Stimulated activated memory B cell treated with anti-CD40 and anti-IgM and Interleukin-4, amounts not matched to agents 10 μg/mL and 1 μg/mL and 100 μg/mL, for 72 hours (primary cell): Measurements from ENCODE around the gene CPAMD8.

Experiments used
- ATAC-seq: fragments of 150-1000 bp; cut with Tn5 transposase; 2 replicates; pipeline ENCODE4 v1.10.0; 2021
- H3K27ac Mint-ChIP-seq: one replicate; pipeline ENCODE4 v1.8.0; 2022; ENCODE audit warnings: mild to moderate bottlenecking, mixed read lengths
- H3K27me3 Mint-ChIP-seq: one replicate; pipeline ENCODE4 v1.8.0; 2022; ENCODE audit warnings: mixed read lengths
- H3K36me3 Mint-ChIP-seq: one replicate; pipeline ENCODE4 v1.8.0; 2022; ENCODE audit warnings: mixed read lengths
- H3K4me1 Mint-ChIP-seq: one replicate; pipeline ENCODE4 v1.8.0; 2022; ENCODE audit warnings: mixed read lengths
- H3K4me3 Mint-ChIP-seq: one replicate; pipeline ENCODE4 v1.8.0; 2022; ENCODE audit warnings: mild to moderate bottlenecking, moderate library complexity, mixed read lengths
- H3K9me3 Mint-ChIP-seq: one replicate; pipeline ENCODE4 v1.8.0; 2022; ENCODE audit warnings: mixed read lengths

CPAMD8 gene

GRCh38 chr19:17026706-17027534 lies at the start of gene CPAMD8:
Gene CPAMD8 (minus strand): TSS chr19:17026810. CDS start chr19:17026642, 168 bp downstream.
- H3K4me1 Mint-ChIP-seq: peaks cover 18% of the 10 kb centered on the region
- H3K27ac Mint-ChIP-seq: no peak within 1 kb of the TSS
- peaks cover 86% of the 10 kb centered on the region for H3K27me3 Mint-ChIP-seq

GRCh38 chr19:17075864-17076542 lies 49.4 kb upstream of the CPAMD8 start:
- Mint-ChIP-seq H3K4me1 (peaks cover 70% of the 10 kb centered on the region), H3K27me3 (no peaks in the 10 kb centered on the region), H3K27ac (peak overlapping the region; percentile 88), H3K4me3 (peak overlapping the region; percentile 98), H3K9me3 (no peaks in the 10 kb centered on the region), H3K36me3 (peaks cover 20% of the 10 kb centered on the region)
- peak; percentile 1 for ATAC-seq

More at GRCh38 chr19:17026706-17027534, at the start of gene CPAMD8:
- Mint-ChIP-seq H3K4me3 (peak within 1 kb of the TSS; percentile 72), H3K36me3 (peaks cover 20% of the 10 kb centered on the region), H3K9me3 (peaks cover 13% of the 10 kb centered on the region)
- peak; percentile 50 for ATAC-seq

- H3K27ac Mint-ChIP-seq: peak within 1 kb of the TSS; percentile 88
- H3K27me3 Mint-ChIP-seq: no peaks in the 10 kb centered on the region
- no peaks in the 10 kb centered on the region for H3K9me3 Mint-ChIP-seq
- peak within 1 kb of the TSS; percentile 98 for H3K4me3 Mint-ChIP-seq
- peaks cover 73% of the 10 kb centered on the region for H3K4me1 Mint-ChIP-seq
- H3K36me3 Mint-ChIP-seq: peaks cover 27% of the 10 kb centered on the region
- peak; percentile 94 for ATAC-seq
Measured at GRCh38 chr19:17075035-17075863, 48.6 kb upstream of the CPAMD8 start, which contains the start of the genes HAUS8 and MYO9B. Gene HAUS8 (minus strand): TSS chr19:17075452. CDS start chr19:17075422, 30 bp downstream. Gene MYO9B (plus strand): TSS chr19:17075777. CDS start chr19:17101718, 25,941 bp downstream.

- peaks cover 33% of the 10 kb centered on the region for H3K36me3 Mint-ChIP-seq
- H3K4me1 Mint-ChIP-seq: peaks cover 73% of the 10 kb centered on the region
- no peaks in the 10 kb centered on the region for H3K27me3 Mint-ChIP-seq
- peak overlapping the region; percentile 98 for H3K4me3 Mint-ChIP-seq
- peak; percentile 1 for ATAC-seq
- H3K27ac Mint-ChIP-seq: peak overlapping the region; percentile 88
- H3K9me3 Mint-ChIP-seq: no peaks in the 10 kb centered on the region
Measured at GRCh38 chr19:17074634-17075034, 48.0 kb upstream of the CPAMD8 start.

- peaks cover 73% of the 10 kb centered on the region for H3K4me1 Mint-ChIP-seq
- no peaks in the 10 kb centered on the region for H3K9me3 Mint-ChIP-seq
- peaks cover 39% of the 10 kb centered on the region for H3K36me3 Mint-ChIP-seq
- H3K4me3 Mint-ChIP-seq: peak overlapping the region; percentile 98
- ATAC-seq: peak; percentile 21
- peak overlapping the region; percentile 88 for H3K27ac Mint-ChIP-seq
- H3K27me3 Mint-ChIP-seq: no peaks in the 10 kb centered on the region
Measured at GRCh38 chr19:17073869-17074633, 47.4 kb upstream of the CPAMD8 start.

GRCh38 chr19:17070912-17071311 lies 44.3 kb upstream of the CPAMD8 start:
- peaks cover 68% of the 10 kb centered on the region for H3K4me1 Mint-ChIP-seq
- peak overlapping the region; percentile 11 for H3K27ac Mint-ChIP-seq
- peaks cover 54% of the 10 kb centered on the region for H3K36me3 Mint-ChIP-seq
- no peaks in the 10 kb centered on the region for H3K9me3 Mint-ChIP-seq
- ATAC-seq: no peak
- H3K4me3 Mint-ChIP-seq: no peak overlapping the region
- no peaks in the 10 kb centered on the region for H3K27me3 Mint-ChIP-seq

GRCh38 chr19:17070421-17070820 lies 43.8 kb upstream of the CPAMD8 start:
- no peaks in the 10 kb centered on the region for H3K27me3 Mint-ChIP-seq

GRCh38 chr19:17069193-17069592 lies 42.6 kb upstream of the CPAMD8 start:
- Mint-ChIP-seq H3K4me3 (no peak overlapping the region), H3K27me3 (no peaks in the 10 kb centered on the region), H3K9me3 (no peaks in the 10 kb centered on the region), H3K36me3 (peaks cover 67% of the 10 kb centered on the region), H3K27ac (no peak overlapping the region), H3K4me1 (peaks cover 76% of the 10 kb centered on the region)
- no peak for ATAC-seq

More at GRCh38 chr19:17070421-17070820, 43.8 kb upstream of the CPAMD8 start:
- H3K4me3 Mint-ChIP-seq: no peak overlapping the region
- peaks cover 70% of the 10 kb centered on the region for H3K4me1 Mint-ChIP-seq
- no peaks in the 10 kb centered on the region for H3K9me3 Mint-ChIP-seq
- H3K36me3 Mint-ChIP-seq: peaks cover 55% of the 10 kb centered on the region
- peak overlapping the region; percentile 11 for H3K27ac Mint-ChIP-seq
- no peak for ATAC-seq

GRCh38 chr19:17063428-17063827 lies 36.8 kb upstream of the CPAMD8 start:
- Mint-ChIP-seq H3K4me3 (no peak overlapping the region), H3K27ac (no peak overlapping the region), H3K27me3 (no peaks in the 10 kb centered on the region), H3K4me1 (peaks cover 43% of the 10 kb centered on the region), H3K36me3 (peaks cover 67% of the 10 kb centered on the region), H3K9me3 (no peaks in the 10 kb centered on the region)
- ATAC-seq: no peak

GRCh38 chr19:17061691-17062090 lies 35.1 kb upstream of the CPAMD8 start:
- peaks cover 69% of the 10 kb centered on the region for H3K36me3 Mint-ChIP-seq
- no peaks in the 10 kb centered on the region for H3K9me3 Mint-ChIP-seq
- peaks cover 30% of the 10 kb centered on the region for H3K4me1 Mint-ChIP-seq
- ATAC-seq: no peak
- H3K27me3 Mint-ChIP-seq: no peaks in the 10 kb centered on the region
- no peak overlapping the region for H3K4me3 Mint-ChIP-seq
- no peak overlapping the region for H3K27ac Mint-ChIP-seq

GRCh38 chr19:17061205-17061604 lies 34.6 kb upstream of the CPAMD8 start:
- Mint-ChIP-seq H3K4me1 (peaks cover 25% of the 10 kb centered on the region), H3K4me3 (no peak overlapping the region), H3K27ac (no peak overlapping the region), H3K27me3 (no peaks in the 10 kb centered on the region), H3K9me3 (no peaks in the 10 kb centered on the region), H3K36me3 (peaks cover 69% of the 10 kb centered on the region)
- no peak for ATAC-seq

GRCh38 chr19:17060802-17061201 lies 34.2 kb upstream of the CPAMD8 start:
- Mint-ChIP-seq H3K36me3 (peaks cover 72% of the 10 kb centered on the region), H3K27me3 (no peaks in the 10 kb centered on the region), H3K27ac (no peak overlapping the region), H3K4me1 (peaks cover 24% of the 10 kb centered on the region), H3K9me3 (no peaks in the 10 kb centered on the region), H3K4me3 (no peak overlapping the region)
- no peak for ATAC-seq

GRCh38 chr19:17058236-17058635 lies 31.6 kb upstream of the CPAMD8 start:
- Mint-ChIP-seq H3K36me3 (peaks cover 73% of the 10 kb centered on the region), H3K4me3 (no peak overlapping the region), H3K9me3 (no peaks in the 10 kb centered on the region), H3K27me3 (no peaks in the 10 kb centered on the region), H3K4me1 (peaks cover 4% of the 10 kb centered on the region), H3K27ac (no peak overlapping the region)
- no peak for ATAC-seq

- Mint-ChIP-seq H3K9me3 (no peaks in the 10 kb centered on the region), H3K27me3 (no peaks in the 10 kb centered on the region), H3K27ac (no peak overlapping the region), H3K4me3 (no peak overlapping the region), H3K4me1 (no peaks in the 10 kb centered on the region), H3K36me3 (peaks cover 81% of the 10 kb centered on the region)
- ATAC-seq: no peak
Measured at GRCh38 chr19:17055636-17056035, 29.0 kb upstream of the CPAMD8 start.
